ENCODE measurements around the gene XPO4.

The XPO4 gene

DNA sequence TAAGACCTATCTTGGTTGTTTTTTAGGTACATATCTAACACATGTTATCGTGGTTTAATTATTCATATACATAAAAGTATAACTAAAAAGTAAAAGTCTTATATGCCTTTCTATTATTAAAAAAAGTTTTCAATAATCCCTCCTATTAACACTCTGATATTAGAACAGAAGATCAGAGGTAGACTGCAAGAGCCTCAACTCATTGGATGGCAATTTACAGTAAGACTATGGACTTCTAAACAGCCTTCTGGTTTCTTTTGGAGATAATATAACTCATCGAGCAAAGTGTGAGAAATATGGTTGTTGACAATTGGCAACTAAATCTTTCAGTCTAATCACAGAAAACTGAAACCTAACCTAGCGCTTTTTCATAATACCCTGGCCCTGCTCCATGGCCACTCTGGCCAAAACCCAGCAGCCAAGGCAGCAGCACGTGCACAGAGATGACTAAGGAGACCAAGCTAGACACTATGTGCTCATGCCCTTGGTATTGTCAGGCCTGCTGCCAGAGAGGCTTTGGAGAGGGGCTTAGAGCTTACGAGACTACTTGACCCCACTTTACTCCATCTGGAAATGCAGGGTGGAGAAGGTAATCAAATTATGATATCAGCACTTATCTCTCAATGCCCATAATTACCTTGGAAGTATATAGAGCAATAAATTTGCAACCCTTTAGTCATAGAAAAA lies 88.2 kb downstream of the XPO4 start:
- Histone ChIP-seq H3K27ac (no peak overlapping the region), H3K4me3 (ENCODE audit: low read depth, low read length) (no peak overlapping the region), H3K36me3 (ENCODE audit: control insufficient read depth, insufficient read depth, low read length) (no peaks in the 10 kb centered on the region), H2AFZ (no peak overlapping the region), H3K4me1 (peaks cover 6% of the 10 kb centered on the region), H3K9me3 (ENCODE audit: control insufficient read depth, low read length) (no peaks in the 10 kb centered on the region), H3K27me3 (ENCODE audit: control insufficient read depth, insufficient read depth, low read length) (no peaks in the 10 kb centered on the region), H3K4me2 (ENCODE audit: low read length) (no peak overlapping the region), H3K9ac (no peak overlapping the region), H3K79me2 (peaks cover 2% of the 10 kb centered on the region)
- TF ChIP-seq, protein P1, sequence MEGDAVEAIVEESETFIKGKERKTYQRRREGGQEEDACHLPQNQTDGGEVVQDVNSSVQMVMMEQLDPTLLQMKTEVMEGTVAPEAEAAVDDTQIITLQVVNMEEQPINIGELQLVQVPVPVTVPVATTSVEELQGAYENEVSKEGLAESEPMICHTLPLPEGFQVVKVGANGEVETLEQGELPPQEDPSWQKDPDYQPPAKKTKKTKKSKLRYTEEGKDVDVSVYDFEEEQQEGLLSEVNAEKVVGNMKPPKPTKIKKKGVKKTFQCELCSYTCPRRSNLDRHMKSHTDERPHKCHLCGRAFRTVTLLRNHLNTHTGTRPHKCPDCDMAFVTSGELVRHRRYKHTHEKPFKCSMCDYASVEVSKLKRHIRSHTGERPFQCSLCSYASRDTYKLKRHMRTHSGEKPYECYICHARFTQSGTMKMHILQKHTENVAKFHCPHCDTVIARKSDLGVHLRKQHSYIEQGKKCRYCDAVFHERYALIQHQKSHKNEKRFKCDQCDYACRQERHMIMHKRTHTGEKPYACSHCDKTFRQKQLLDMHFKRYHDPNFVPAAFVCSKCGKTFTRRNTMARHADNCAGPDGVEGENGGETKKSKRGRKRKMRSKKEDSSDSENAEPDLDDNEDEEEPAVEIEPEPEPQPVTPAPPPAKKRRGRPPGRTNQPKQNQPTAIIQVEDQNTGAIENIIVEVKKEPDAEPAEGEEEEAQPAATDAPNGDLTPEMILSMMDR (IDR thresholded peaks at IDR 0.05), result no peak

DNA sequence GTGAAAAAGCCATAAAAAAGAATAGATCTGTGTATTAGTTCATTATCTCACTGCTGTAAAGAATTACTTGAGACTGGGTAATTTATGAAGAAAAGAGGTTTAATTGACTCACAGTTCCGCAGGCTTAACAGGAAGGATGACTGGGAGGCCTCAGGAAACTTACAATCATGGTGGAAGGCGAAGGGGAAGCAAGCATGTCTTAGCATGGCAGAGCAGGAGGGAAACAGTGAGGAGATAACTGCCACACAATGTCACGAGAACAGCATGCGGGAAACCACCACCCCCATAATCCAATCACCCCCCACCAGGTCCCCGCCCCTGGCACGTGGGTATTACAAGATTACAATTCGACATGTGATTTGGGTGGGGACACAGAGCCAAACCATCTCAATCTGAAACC lies 89.7 kb downstream of the XPO4 start:
- Histone ChIP-seq H3K4me2 (ENCODE audit: low read length) (no peak overlapping the region), H3K4me3 (ENCODE audit: low read depth, low read length) (no peak overlapping the region), H3K79me2 (peaks cover 2% of the 10 kb centered on the region), H3K4me1 (peaks cover 6% of the 10 kb centered on the region), H3K27ac (no peak overlapping the region), H3K36me3 (ENCODE audit: control insufficient read depth, insufficient read depth, low read length) (no peaks in the 10 kb centered on the region), H2AFZ (no peak overlapping the region), H3K9me3 (ENCODE audit: control insufficient read depth, low read length) (no peaks in the 10 kb centered on the region), H3K27me3 (ENCODE audit: control insufficient read depth, insufficient read depth, low read length) (no peaks in the 10 kb centered on the region), H3K9ac (no peak overlapping the region)
- TF ChIP-seq, protein P1 (IDR thresholded peaks at IDR 0.05), result no peak

DNA sequence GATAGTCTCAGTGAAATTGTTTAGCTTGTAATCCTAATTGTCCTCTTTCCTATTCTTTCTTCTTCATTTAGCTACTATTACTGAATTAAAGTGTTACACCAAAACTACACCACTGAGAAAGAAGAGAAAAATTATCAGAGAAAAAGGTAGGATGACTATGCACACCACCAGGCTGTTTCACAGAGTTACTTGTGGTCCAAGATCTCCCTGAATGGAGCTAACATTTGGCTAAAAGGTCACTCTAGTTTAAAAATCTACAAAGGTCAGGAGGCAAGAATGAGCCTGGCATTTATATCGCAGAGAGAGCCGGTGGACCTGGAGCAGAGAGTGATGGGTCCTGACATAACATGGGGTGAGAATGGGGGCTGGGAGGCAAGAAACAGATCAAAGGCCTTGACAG lies 91.7 kb downstream of the XPO4 start:
- Histone ChIP-seq H3K4me1 (peaks cover 6% of the 10 kb centered on the region), H3K27me3 (ENCODE audit: control insufficient read depth, insufficient read depth, low read length) (no peaks in the 10 kb centered on the region), H3K79me2 (peaks cover 2% of the 10 kb centered on the region), H3K27ac (no peak overlapping the region), H2AFZ (no peak overlapping the region), H3K4me2 (ENCODE audit: low read length) (no peak overlapping the region), H3K4me3 (ENCODE audit: low read depth, low read length) (no peak overlapping the region), H3K9me3 (ENCODE audit: control insufficient read depth, low read length) (no peaks in the 10 kb centered on the region), H3K9ac (no peak overlapping the region), H3K36me3 (ENCODE audit: control insufficient read depth, insufficient read depth, low read length) (no peaks in the 10 kb centered on the region)
- TF ChIP-seq, protein P1 (IDR thresholded peaks at IDR 0.05), result no peak

DNA sequence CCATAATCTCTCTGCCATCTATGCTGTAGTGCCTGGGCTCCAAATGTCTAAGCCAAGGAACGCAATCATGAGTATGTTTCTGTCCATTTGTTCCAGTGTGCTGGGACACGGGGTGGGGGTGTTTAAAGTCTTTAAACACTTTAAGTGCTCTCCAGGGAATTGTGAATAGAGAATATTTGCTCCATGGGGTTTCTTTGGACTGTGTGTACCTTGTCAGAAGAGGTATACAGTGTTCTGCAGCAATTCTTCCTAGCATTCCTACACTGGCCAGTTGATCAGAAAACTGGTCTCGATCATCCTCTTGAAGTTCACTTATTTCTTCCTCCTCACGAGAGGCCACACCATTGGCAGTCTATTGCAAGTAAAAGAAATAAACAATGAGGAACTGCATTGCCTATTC lies 93.7 kb downstream of the XPO4 start:
- TF ChIP-seq, protein P1 (IDR thresholded peaks at IDR 0.05), result no peak
- Histone ChIP-seq H3K36me3 (ENCODE audit: control insufficient read depth, insufficient read depth, low read length) (no peaks in the 10 kb centered on the region), H3K27ac (no peak overlapping the region)

More for the DNA sequence above, 93.7 kb downstream of the XPO4 start:
- H3K79me2 ChIP-seq, result peaks cover 2% of the 10 kb centered on the region
- no peak overlapping the region for H2AFZ ChIP-seq
- H3K9me3 ChIP-seq (ENCODE audit: control insufficient read depth, low read length), result no peaks in the 10 kb centered on the region
- H3K4me2 ChIP-seq (ENCODE audit: low read length), result no peak overlapping the region
- no peak overlapping the region for H3K4me3 ChIP-seq (ENCODE audit: low read depth, low read length)
- no peaks in the 10 kb centered on the region for H3K4me1 ChIP-seq
- no peak overlapping the region for H3K9ac ChIP-seq
- H3K27me3 ChIP-seq (ENCODE audit: control insufficient read depth, insufficient read depth, low read length), result no peaks in the 10 kb centered on the region

All from parathyroid adenoma (tissue), 2 donors.